OCI-LY7 (cell line): ENCODE results near the gene HOTAIR.

ENCODE experiments used
- CTCF ChIP-seq: fragments of 200-600 bp; sonication (generic); conservative IDR thresholded peaks from 2 replicates; pipeline ENCODE4 v1.5.1; 2014; ENCODE audit warnings: mild to moderate bottlenecking, antibody characterized with exemption, low read length, moderate library complexity, mixed read lengths
- EZH2phosphoT487 ChIP-seq: fragments of 200-600 bp; sonication (generic); IDR thresholded peaks from 2 replicates; pipeline ENCODE4 v1.6.1; 2018; ENCODE audit warnings: low read depth, borderline replicate concordance, mild to moderate bottlenecking, mixed run types, antibody characterized with exemption, low read length, moderate library complexity, mixed read lengths

- TF ChIP-seq CTCF, result no peak
- TF ChIP-seq EZH2phosphoT487, result no peak
Observed at GRCh38 chr12:53944907-53945847, 29.6 kb downstream of the HOTAIR start.
